SK-N-SH (cell line): ENCODE data around the gene BRPF3. TPM values are rescaled to one million over a fixed set of nuclear protein-coding genes. Genes with fewer than 3 reads are reported as not detected.

Experiments
- CTCF ChIA-PET: fragments of 300-600, 350-600 bp; formaldehyde crosslinking; extraction: SDS; loops from one replicate; lab custom pipeline; 2021; lab: Yijun Ruan, JAX
- POLR2A ChIA-PET: fragments of 350-600 bp; sonication (Branson Sonifier 250); formaldehyde crosslinking; extraction: SDS; loops from one replicate; lab custom pipeline; 2020; ENCODE audit warnings: antibody characterized with exemption, inconsistent platforms; lab: Yijun Ruan, JAX
- DNase-seq: peaks from one replicate; pipeline ENCODE4 v3.0.0; 2012
- H2AFZ ChIP-seq: fragments of 200-600 bp; sonication (generic); 2 replicates; pipeline ENCODE4 v1.8.1; 2016; ENCODE audit warnings: antibody characterized with exemption, mild to moderate bottlenecking, low read depth
- H3F3A ChIP-seq: fragments of 200-600 bp; sonication (generic); replicated peaks from 2 replicates; pipeline ENCODE3; 2016; ENCODE audit warnings: antibody characterized with exemption, mild to moderate bottlenecking; ENCODE audit not compliant: insufficient read depth
- H3K27ac ChIP-seq, 2 experiments: fragments of 200-500 bp in 1 of 2; fragments of 200-600 bp in 1 of 2; sonication (Bioruptor generic) in 1 of 2; sonication (generic), shearing (Covaris generic) in 1 of 2; 2 replicates each; pipeline versions ENCODE4 v1.5.1 to v1.6.1; 2014 to 2016; ENCODE audit warnings: low read depth in 2 of 2, inconsistent platforms in 1 of 2, low read length in 1 of 2, mild to moderate bottlenecking in 1 of 2, mixed read lengths in 1 of 2
- H3K27me3 ChIP-seq: fragments of 200-600 bp; sonication (generic), shearing (Covaris generic); 2 replicates; pipeline ENCODE4 v1.6.1; 2016; ENCODE audit warnings: mixed run types; ENCODE audit not compliant: insufficient read depth
- H3K36me3 ChIP-seq, 2 experiments: fragments of 200-500 bp in 1 of 2; fragments of 200-600 bp in 1 of 2; sonication (Bioruptor generic) in 1 of 2; sonication (generic) in 1 of 2; replicated peaks in 1 of 2; 2 replicates each; pipeline versions ENCODE3 to v1.5.1; 2014 to 2016; ENCODE audit warnings: low read length in 1 of 2, mild to moderate bottlenecking in 1 of 2; ENCODE audit not compliant: insufficient read depth in 2 of 2, control insufficient read depth in 1 of 2
- H3K4me1 ChIP-seq, 2 experiments: fragments of 200-500 bp in 1 of 2; fragments of 200-600 bp in 1 of 2; sonication (Bioruptor generic) in 1 of 2; sonication (generic), shearing (Covaris generic) in 1 of 2; 2 replicates each; pipeline versions ENCODE4 v1.5.1 to v1.6.1; 2014 to 2016; ENCODE audit warnings: low read depth in 1 of 2, low read length in 1 of 2, mixed run types in 1 of 2; ENCODE audit not compliant: insufficient read depth in 2 of 2, control insufficient read depth in 1 of 2
- H3K4me2 ChIP-seq: fragments of 200-600 bp; sonication (generic), shearing (Covaris generic); 2 replicates; pipeline ENCODE4 v1.6.1; 2017; ENCODE audit warnings: mixed run types
- H3K4me3 ChIP-seq, 2 experiments: fragments of 200-500 bp in 1 of 2; fragments of 200-600 bp in 1 of 2; sonication (Bioruptor generic) in 1 of 2; sonication (generic), shearing (Covaris generic) in 1 of 2; 2 replicates each; pipeline versions ENCODE4 v1.5.1 to v1.8.1; 2014 to 2016; ENCODE audit warnings: low read depth in 2 of 2, inconsistent platforms in 1 of 2, low read length in 1 of 2, mild to moderate bottlenecking in 1 of 2, mixed read lengths in 1 of 2, moderate library complexity in 1 of 2
- H3K79me2 ChIP-seq: fragments of 200-600 bp; sonication (generic); 2 replicates; pipeline ENCODE4 v1.8.1; 2017; ENCODE audit warnings: mild to moderate bottlenecking; ENCODE audit not compliant: insufficient read depth
- H3K9ac ChIP-seq: fragments of 200-600 bp; sonication (generic); 2 replicates; pipeline ENCODE4 v1.6.1; 2017; ENCODE audit warnings: mixed run types
- H3K9me2 ChIP-seq: fragments of 200-600 bp; sonication (generic); 2 replicates; pipeline ENCODE4 v1.6.1; 2017; ENCODE audit warnings: mixed run types
- H3K9me3 ChIP-seq: fragments of 200-600 bp; sonication (generic); 2 replicates; pipeline ENCODE4 v1.6.1; 2017; ENCODE audit warnings: mixed run types, mild to moderate bottlenecking, moderate library complexity
- H4K20me1 ChIP-seq: fragments of 200-600 bp; sonication (generic); 2 replicates; pipeline ENCODE4 v1.6.1; 2017; ENCODE audit warnings: mild to moderate bottlenecking, mixed run types; ENCODE audit not compliant: insufficient read depth
- CHD2 ChIP-seq: fragments of 150-350 bp; IDR thresholded peaks from 2 replicates; pipeline ENCODE4 v1.6.1; 2018; ENCODE audit warnings: low read length; ENCODE audit not compliant: partially characterized antibody
- EZH2phosphoT487 ChIP-seq: fragments of 200-600 bp; sonication (generic); IDR thresholded peaks from 2 replicates; pipeline ENCODE4 v1.6.1; 2017; ENCODE audit warnings: low read depth, mixed run types, mild to moderate bottlenecking, antibody characterized with exemption, moderate library complexity, borderline replicate concordance
- FOSL2 ChIP-seq: IDR thresholded peaks from 2 replicates; pipeline ENCODE4 v1.4.0; 2012; ENCODE audit warnings: low read depth, mild to moderate bottlenecking, moderate library complexity, borderline replicate concordance
- MXI1 ChIP-seq: IDR thresholded peaks from 2 replicates; pipeline ENCODE4 v1.6.1; 2012; ENCODE audit warnings: mild to moderate bottlenecking, low read depth, low read length, improper control_type of control experiment
- NRF1 ChIP-seq: IDR thresholded peaks from 2 replicates; pipeline ENCODE4 v1.6.1; 2012; ENCODE audit warnings: low read depth, mild to moderate bottlenecking, low read length
- POLR2AphosphoS5 ChIP-seq: IDR thresholded peaks from 2 replicates; pipeline ENCODE4 v1.6.1; 2012; ENCODE audit warnings: low read depth, low read length
- RAD21 ChIP-seq: IDR thresholded peaks from 2 replicates; pipeline ENCODE4 v1.6.1; 2012; ENCODE audit warnings: mild to moderate bottlenecking, low read length
- RXRA ChIP-seq: IDR thresholded peaks from 2 replicates; pipeline ENCODE4 v1.4.0; 2012; ENCODE audit warnings: low read depth, mild to moderate bottlenecking, borderline replicate concordance
- SMC3 ChIP-seq: IDR thresholded peaks from 2 replicates; pipeline ENCODE4 v1.6.1; 2012; ENCODE audit warnings: low read depth, low read length, improper control_type of control experiment
- TAF1 ChIP-seq: IDR thresholded peaks from 2 replicates; pipeline ENCODE4 v1.6.1; 2012; ENCODE audit warnings: low read depth, mild to moderate bottlenecking, low read length, moderate library complexity, borderline replicate concordance
- TCF12 ChIP-seq: IDR thresholded peaks from 2 replicates; pipeline ENCODE4 v1.4.0; 2012
- WGBS: methylation state at CpG from one replicate; pipeline ENCODE4 v1.1.6; 2017; ENCODE audit warnings: low lambda C conversion rate; 5-methylcytosine and 5-hydroxymethylcytosine counted together
- polyA plus RNA-seq, 3 experiments: library from polyadenylated mRNA; depleted of rRNA; stranded (reverse); fragments of >200 nt; gene quantifications; 2 replicates each; pipeline ENCODE4 v1.2.3, GENCODE V29; 2012
- TF ChIP-seq, protein P1 (sequence below): fragments of 200-600 bp; sonication (generic); IDR thresholded peaks from 2 replicates; pipeline ENCODE4 v1.6.1; 2017; ENCODE audit warnings: antibody characterized with exemption, mild to moderate bottlenecking, moderate library complexity
- TF ChIP-seq, protein P2 (sequence below): IDR thresholded peaks from 2 replicates; pipeline ENCODE4 v1.4.0; 2012; ENCODE audit warnings: low read depth, borderline replicate concordance

BRPF3 gene
- polyA plus RNA-seq (2012; rRNA removed) = 11.7 and 15.4 TPM in 2 replicates
- 11.7 and 13.5 TPM in 2 replicates for polyA plus RNA-seq (2012; cell fraction: cytosol; rRNA removed)
- polyA plus RNA-seq (2012; cell fraction: nucleus; rRNA removed) = 17.6 and 21.4 TPM in 2 replicates

DNA sequence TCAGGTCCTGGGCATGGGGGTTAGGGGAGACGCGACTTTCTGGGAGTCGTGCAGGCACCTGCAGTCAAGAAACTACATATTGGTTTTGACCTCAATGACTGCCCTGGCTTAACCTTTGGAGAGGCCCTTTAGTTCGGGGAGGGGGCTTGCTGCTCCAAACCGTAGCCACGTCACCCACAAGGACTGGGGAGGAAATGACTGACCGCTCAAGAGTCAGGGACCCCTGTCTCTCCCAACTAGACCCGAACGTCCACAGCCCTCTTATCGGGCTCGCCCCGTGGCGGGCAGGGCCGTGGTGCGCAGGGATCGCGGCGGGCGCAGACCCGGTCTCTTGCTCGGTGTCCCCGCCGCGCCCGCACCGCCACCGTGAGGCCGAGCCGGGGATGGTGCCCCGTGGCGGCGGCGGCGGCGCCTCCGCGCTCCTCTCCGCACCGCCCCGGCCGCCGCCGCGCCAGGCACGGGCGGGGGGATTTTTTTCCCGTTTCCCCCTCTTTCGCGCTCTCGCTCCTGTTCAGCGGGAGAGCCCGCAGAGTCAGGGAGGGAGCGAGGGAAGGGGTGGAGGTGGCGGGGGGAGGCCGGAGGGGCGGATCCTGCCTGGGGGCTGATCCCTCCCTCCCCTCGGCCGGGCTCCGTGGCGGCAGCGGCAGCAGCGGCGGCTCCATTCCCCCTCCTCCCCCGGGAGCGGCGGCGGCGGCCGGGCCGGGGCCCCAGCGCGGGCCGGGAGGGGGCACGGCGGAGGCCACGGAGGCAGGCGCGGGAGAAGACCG, at the start of gene BRPF3:
TSS of gene BRPF3 (plus strand) at position 632 of the 767 bp plus-strand sequence. CDS start 3,579 bp downstream, outside the sequence.
- Histone ChIP-seq H3F3A (peaks cover 6% of the 10 kb centered on the region), H3K4me1 (peaks cover 6 to 11% of the 10 kb centered on the region in 2 experiments; a peak in 2 of 4 replicates), H3K36me3 (peaks cover 7 to 18% of the 10 kb centered on the region in 2 experiments), H3K4me3 (peak within 1 kb of the TSS; percentile 62 to 63), H3K9me3 (no peaks in the 10 kb centered on the region), H2AFZ (peak within 1 kb of the TSS; percentile 94), H3K9me2 (no peaks in the 10 kb centered on the region), H4K20me1 (0 out of 2 replicates have a peak, but pooled peaks cover 18% of the 10 kb centered on the region), H3K79me2 (peaks cover 42% of the 10 kb centered on the region), H3K27ac (peak within 1 kb of the TSS; percentile 49 to 91; a peak in 3 of 4 replicates), H3K27me3 (no peaks in the 10 kb centered on the region), H3K9ac (peak within 1 kb of the TSS; percentile 82), H3K4me2 (peak within 1 kb of the TSS; percentile 82)
- TF ChIP-seq TAF1 (peak; percentile 33), FOSL2 (no peak), TCF12 (no peak), SMC3 (peak; percentile 62), EZH2phosphoT487 (no peak), NRF1 (peak; percentile 54; the same call in 1 of the 2 replicates), RAD21 (peak; percentile 67), MXI1 (peak; percentile 61), RXRA (no peak), CHD2 (peak; percentile 62), POLR2AphosphoS5 (peak; percentile 14; the same call in 1 of the 2 replicates)
- TF ChIP-seq, protein P1, sequence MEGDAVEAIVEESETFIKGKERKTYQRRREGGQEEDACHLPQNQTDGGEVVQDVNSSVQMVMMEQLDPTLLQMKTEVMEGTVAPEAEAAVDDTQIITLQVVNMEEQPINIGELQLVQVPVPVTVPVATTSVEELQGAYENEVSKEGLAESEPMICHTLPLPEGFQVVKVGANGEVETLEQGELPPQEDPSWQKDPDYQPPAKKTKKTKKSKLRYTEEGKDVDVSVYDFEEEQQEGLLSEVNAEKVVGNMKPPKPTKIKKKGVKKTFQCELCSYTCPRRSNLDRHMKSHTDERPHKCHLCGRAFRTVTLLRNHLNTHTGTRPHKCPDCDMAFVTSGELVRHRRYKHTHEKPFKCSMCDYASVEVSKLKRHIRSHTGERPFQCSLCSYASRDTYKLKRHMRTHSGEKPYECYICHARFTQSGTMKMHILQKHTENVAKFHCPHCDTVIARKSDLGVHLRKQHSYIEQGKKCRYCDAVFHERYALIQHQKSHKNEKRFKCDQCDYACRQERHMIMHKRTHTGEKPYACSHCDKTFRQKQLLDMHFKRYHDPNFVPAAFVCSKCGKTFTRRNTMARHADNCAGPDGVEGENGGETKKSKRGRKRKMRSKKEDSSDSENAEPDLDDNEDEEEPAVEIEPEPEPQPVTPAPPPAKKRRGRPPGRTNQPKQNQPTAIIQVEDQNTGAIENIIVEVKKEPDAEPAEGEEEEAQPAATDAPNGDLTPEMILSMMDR = peak; percentile 45
- TF ChIP-seq, protein P2, sequence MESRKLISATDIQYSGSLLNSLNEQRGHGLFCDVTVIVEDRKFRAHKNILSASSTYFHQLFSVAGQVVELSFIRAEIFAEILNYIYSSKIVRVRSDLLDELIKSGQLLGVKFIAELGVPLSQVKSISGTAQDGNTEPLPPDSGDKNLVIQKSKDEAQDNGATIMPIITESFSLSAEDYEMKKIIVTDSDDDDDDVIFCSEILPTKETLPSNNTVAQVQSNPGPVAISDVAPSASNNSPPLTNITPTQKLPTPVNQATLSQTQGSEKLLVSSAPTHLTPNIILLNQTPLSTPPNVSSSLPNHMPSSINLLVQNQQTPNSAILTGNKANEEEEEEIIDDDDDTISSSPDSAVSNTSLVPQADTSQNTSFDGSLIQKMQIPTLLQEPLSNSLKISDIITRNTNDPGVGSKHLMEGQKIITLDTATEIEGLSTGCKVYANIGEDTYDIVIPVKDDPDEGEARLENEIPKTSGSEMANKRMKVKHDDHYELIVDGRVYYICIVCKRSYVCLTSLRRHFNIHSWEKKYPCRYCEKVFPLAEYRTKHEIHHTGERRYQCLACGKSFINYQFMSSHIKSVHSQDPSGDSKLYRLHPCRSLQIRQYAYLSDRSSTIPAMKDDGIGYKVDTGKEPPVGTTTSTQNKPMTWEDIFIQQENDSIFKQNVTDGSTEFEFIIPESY = no peak
- ChIA-PET CTCF (interaction anchor here (1.0 to 1.7 kb wide), 7 partner anchors 11 to 168 kb away, joined by 3 to 10 read pairs (median 4); partner anchors contain the start of gene MAPK14), POLR2A (interaction anchor here (1.1 kb wide), 1 partner anchor 65 kb away, joined by 7 read pairs; no protein-coding TSS in a partner anchor)
- WGBS = 1% methylated on average over 10 of the region's 79 CpGs
- DNase-seq = peak; percentile 94
